CD4-positive, CD25-positive, alpha-beta regulatory T cell (primary cell): ENCODE results near the gene ARHGEF6. TPM values are rescaled to one million over a fixed set of nuclear protein-coding genes. Genes with fewer than 3 reads are reported as not detected.

Source experiments
- ATAC-seq, 2 donors: fragments of 150-1000 bp; cut with Tn5 transposase; one replicate each; pipeline ENCODE4 v1.10.0; 2021; ENCODE audit warnings: low read depth in 2 of 2, moderate number of reproducible peaks in 2 of 2, moderate library complexity in 1 of 2
- DNase-seq, 3 donors: peaks; one replicate each; pipeline versions ENCODE4 v3.0.0 to v3.0.0-alpha.2; 2012 to 2022; ENCODE audit warnings: mixed read lengths in 1 of 3
- H3K27ac ChIP-seq: one replicate; pipeline ENCODE4 v1.7.0; 2013; ENCODE audit warnings: mild to moderate bottlenecking, low read length; ENCODE audit not compliant: insufficient read depth, poor library complexity, severe bottlenecking
- H3K27me3 ChIP-seq: one replicate; pipeline ENCODE4 v1.7.0; 2013; ENCODE audit warnings: low read length; ENCODE audit not compliant: control insufficient read depth, insufficient read depth
- H3K36me3 ChIP-seq: one replicate; pipeline ENCODE4 v1.7.0; 2013; ENCODE audit warnings: mild to moderate bottlenecking, low read length, moderate library complexity; ENCODE audit not compliant: control insufficient read depth, insufficient read depth
- H3K4me1 ChIP-seq: 2 replicates; pipeline ENCODE4 v1.7.0; 2013; ENCODE audit warnings: mild to moderate bottlenecking, low read length; ENCODE audit not compliant: insufficient read depth, control insufficient read depth, poor library complexity, severe bottlenecking
- H3K4me3 ChIP-seq: one replicate; pipeline ENCODE4 v1.7.0; 2013; ENCODE audit warnings: low read depth, mild to moderate bottlenecking, low read length, moderate library complexity
- H3K9me3 ChIP-seq, 2 experiments: 1 replicate in 1 of 2; 2 replicates in 1 of 2; pipeline ENCODE4 v1.7.0; 2013; ENCODE audit warnings: low read length in 2 of 2, mild to moderate bottlenecking in 1 of 2, moderate library complexity in 1 of 2; ENCODE audit not compliant: control insufficient read depth in 2 of 2
- H3K27ac Mint-ChIP-seq, 3 donors: one replicate each; pipeline ENCODE4 v1.8.0; 2020 to 2022; ENCODE audit warnings: mild to moderate bottlenecking in 3 of 3, mixed read lengths in 3 of 3, moderate library complexity in 2 of 3
- H3K27me3 Mint-ChIP-seq: one replicate; pipeline ENCODE4 v1.8.0; 2022; ENCODE audit warnings: mild to moderate bottlenecking, mixed read lengths
- H3K36me3 Mint-ChIP-seq: one replicate; pipeline ENCODE4 v1.8.0; 2020; ENCODE audit warnings: mixed read lengths
- H3K4me1 Mint-ChIP-seq, 4 donors: one replicate each; pipeline ENCODE4 v1.8.0; 2020 to 2022; ENCODE audit warnings: mixed read lengths in 4 of 4, mild to moderate bottlenecking in 1 of 4
- H3K4me3 Mint-ChIP-seq, 4 donors: one replicate each; pipeline ENCODE4 v1.8.0; 2020 to 2022; ENCODE audit warnings: mild to moderate bottlenecking in 4 of 4, mixed read lengths in 4 of 4, moderate library complexity in 3 of 4
- H3K9me3 Mint-ChIP-seq, 7 donors: one replicate each; pipeline ENCODE4 v1.8.0; 2020 to 2022; ENCODE audit warnings: mixed read lengths in 7 of 7, mild to moderate bottlenecking in 3 of 7, moderate library complexity in 2 of 7
- polyA plus RNA-seq, 4 donors: library from polyadenylated mRNA; unstranded; fragments of 300-500 nt; fragmentation: Illumina TruSeq; gene quantifications; one replicate each; pipeline ENCODE4 v1.2.3, GENCODE V29; 2021
- total RNA-seq: library from RNA; stranded (reverse); gene quantifications from one replicate; pipeline ENCODE4 v1.2.3, GENCODE V29; 2022

ARHGEF6 gene
- total and polyA plus RNA-seq, 5 donors from 2014 or later = 83.0 to 111 (median 87.8) TPM

DNA sequence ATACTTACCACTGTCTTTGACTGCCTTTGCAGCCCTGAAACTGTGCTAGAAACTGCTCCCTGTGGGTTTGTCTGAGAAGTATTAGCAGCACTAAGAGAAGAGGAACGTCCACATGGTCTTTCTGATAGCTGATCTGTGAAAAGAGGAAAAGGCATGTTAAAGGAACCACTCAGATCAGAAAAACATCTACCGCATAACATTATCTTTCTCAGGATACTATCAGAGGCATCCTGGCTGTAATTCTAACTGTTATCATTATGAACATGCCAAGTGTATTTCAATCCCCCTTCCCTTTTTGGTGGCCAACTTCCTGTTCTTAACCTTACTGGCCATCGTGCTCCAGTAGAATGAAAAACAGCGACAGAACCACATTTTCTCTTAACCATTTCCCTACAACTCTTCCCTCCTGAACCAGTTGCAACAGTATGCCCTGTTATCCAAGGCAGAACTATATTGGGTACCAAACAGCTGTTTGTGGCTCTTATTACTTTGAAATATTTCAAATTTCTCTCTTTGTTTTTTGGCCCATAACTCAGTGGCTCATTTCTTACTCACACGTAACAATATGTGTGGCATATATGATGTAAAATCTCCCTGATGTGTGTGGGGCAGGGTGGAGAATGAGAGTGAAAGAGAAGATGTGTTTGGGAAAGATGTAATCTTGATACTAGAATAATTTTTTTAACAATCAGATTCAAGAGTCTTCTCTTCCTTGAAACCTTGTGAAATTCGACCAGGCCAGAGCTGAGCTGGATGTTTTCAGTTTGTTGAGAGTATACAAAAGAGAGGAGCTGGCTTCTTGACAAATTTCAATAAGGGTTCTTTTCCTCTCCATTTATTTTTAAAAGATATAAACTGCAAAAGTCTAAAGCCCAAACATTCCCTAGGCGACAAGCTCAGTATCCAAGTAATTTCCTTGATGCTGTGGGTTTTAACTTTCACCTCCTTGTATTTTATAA lies 35.2 kb downstream of the ARHGEF6 start:
- H3K27ac ChIP-seq = no peak overlapping the region
- no peak for ATAC-seq
- no peak overlapping the region for H3K4me3 Mint-ChIP-seq

DNA sequence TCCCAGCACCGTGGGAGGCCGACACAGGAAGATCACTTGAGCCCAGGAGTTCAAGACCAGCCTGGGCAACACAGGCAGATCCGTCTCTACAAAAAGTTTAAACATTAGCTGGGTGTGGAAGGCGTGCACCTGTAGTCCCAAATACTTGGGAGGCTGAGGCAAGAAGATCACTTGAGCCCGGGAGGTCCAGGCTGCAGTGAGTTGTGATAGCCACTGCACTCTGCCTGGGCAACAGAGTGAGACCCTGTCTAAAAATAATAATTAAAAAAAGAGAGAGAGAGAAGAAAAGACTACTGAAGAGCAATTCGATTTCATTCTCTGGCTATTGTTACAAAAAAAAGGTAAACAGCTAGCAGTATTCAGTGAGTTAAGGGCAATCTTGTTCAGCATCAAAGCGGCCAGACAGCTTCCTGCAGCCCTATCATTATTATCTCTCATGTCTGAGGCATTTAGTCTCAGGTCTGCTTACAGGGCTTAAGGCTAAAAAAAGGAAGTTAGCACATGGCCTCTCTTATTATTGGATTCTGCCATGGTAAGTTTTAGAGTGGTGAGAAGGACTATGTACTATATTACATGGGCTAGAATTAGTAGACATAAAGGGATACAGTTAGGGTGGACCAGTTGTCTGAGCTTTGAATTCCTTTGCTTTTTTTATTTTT lies 37.9 kb downstream of the ARHGEF6 start:
- Histone ChIP-seq H3K9me3 (no peaks in the 10 kb centered on the region), H3K4me1 (peaks cover 13% of the 10 kb centered on the region), H3K4me3 (no peak overlapping the region), H3K36me3 (peaks cover 43% of the 10 kb centered on the region), H3K27me3 (no peaks in the 10 kb centered on the region), H3K27ac (no peak overlapping the region)
- H3K36me3 Mint-ChIP-seq = peaks cover 33% of the 10 kb centered on the region
- peak overlapping the region in 1 of 3 donors; percentile 93 for H3K27ac Mint-ChIP-seq
- H3K27me3 Mint-ChIP-seq = no peaks in the 10 kb centered on the region
- H3K4me1 Mint-ChIP-seq = peaks cover 10 to 47% (median 42%) of the 10 kb centered on the region in 4 donors
- peak in 1 of 2 donors; percentile 34 for ATAC-seq
- no peak for DNase-seq
- no peaks in the 10 kb centered on the region for H3K9me3 Mint-ChIP-seq
- H3K4me3 Mint-ChIP-seq = no peak overlapping the region

More for the DNA sequence above, 35.2 kb downstream of the ARHGEF6 start:
- Mint-ChIP-seq H3K9me3 (no peaks in the 10 kb centered on the region), H3K36me3 (peaks cover 23% of the 10 kb centered on the region), H3K4me1 (peaks cover 5 to 67% (median 56%) of the 10 kb centered on the region in 4 donors), H3K27me3 (no peaks in the 10 kb centered on the region), H3K27ac (peak overlapping the region in 1 of 3 donors; percentile 7)
- DNase-seq = no peak
- Histone ChIP-seq H3K4me3 (no peak overlapping the region), H3K9me3 (no peaks in the 10 kb centered on the region), H3K27me3 (no peaks in the 10 kb centered on the region), H3K36me3 (peaks cover 40% of the 10 kb centered on the region), H3K4me1 (peaks cover 16% of the 10 kb centered on the region)

DNA sequence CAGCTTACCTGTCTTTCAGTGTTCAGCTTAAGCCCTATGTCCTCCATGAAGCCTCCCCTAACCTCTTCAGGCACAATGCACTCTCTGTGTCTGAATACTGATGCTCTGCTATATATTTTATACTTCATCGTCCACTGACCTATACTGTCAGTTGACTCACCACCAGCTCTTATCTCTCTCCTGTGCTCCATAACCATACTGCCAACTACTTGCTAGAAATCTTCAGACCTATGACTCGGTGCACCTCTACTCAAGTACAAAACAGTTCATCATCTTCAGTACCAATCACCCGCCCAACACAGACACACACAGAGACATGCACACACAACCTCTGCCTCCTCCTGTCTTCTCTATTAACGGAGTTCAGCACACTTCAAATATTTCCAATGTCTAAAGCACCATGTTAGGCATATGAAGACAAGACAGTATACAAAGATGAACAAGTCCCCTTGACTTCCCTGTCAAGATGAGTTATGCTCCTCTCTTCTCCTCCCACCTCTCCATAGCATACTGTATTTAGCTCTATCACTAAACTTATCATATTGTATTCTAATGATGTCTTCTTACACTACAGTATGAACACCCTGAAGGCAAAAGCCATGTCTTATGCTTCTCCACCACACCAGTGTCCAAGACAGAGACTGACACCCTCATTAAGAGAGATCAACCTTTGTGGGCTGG lies 42.5 kb downstream of the ARHGEF6 start:
- Mint-ChIP-seq H3K27me3 (no peaks in the 10 kb centered on the region), H3K4me3 (no peak overlapping the region), H3K9me3 (no peaks in the 10 kb centered on the region), H3K4me1 (peaks cover 12 to 32% (median 19%) of the 10 kb centered on the region in 4 donors), H3K27ac (peak overlapping the region in 1 of 3 donors; percentile 75), H3K36me3 (peaks cover 18% of the 10 kb centered on the region)
- Histone ChIP-seq H3K4me3 (no peak overlapping the region), H3K27me3 (no peaks in the 10 kb centered on the region), H3K9me3 (no peaks in the 10 kb centered on the region), H3K27ac (no peak overlapping the region), H3K36me3 (peaks cover 31% of the 10 kb centered on the region), H3K4me1 (peaks cover 9% of the 10 kb centered on the region)
- DNase-seq (no peak), ATAC-seq (no peak)

DNA sequence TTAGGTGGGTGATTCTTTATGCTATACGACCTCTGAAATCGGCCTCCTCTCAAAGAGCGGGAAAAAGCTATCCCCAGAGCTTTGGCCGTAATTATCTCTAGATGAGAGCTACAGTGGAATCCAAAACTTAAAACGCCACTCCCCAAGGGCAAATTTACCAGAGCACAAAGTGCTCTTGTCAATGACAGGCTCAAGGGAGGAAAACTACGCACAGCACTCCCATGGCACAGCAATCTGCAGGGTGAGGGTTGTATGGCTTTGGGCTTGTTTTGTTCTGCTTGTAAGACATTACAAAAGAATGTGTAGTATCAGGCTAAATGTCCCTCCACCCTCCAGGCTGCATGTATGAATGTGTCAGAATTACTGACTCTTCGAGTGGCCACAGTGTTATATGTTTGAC lies 44.0 kb downstream of the ARHGEF6 start:
- peaks cover 6% of the 10 kb centered on the region for H3K4me1 ChIP-seq
- no peaks in the 10 kb centered on the region for H3K27me3 ChIP-seq
- H3K36me3 Mint-ChIP-seq = peaks cover 18% of the 10 kb centered on the region
- peaks cover 28% of the 10 kb centered on the region for H3K36me3 ChIP-seq
- H3K27me3 Mint-ChIP-seq = no peaks in the 10 kb centered on the region
- DNase-seq (no peak), ATAC-seq (no peak)
- no peak overlapping the region for H3K4me3 ChIP-seq
- no peaks in the 10 kb centered on the region for H3K9me3 ChIP-seq
- no peak overlapping the region for H3K4me3 Mint-ChIP-seq
- peak overlapping the region in 1 of 3 donors; percentile 52 for H3K27ac Mint-ChIP-seq
- H3K27ac ChIP-seq = no peak overlapping the region
- H3K4me1 Mint-ChIP-seq = peaks cover 16 to 36% (median 21%) of the 10 kb centered on the region in 4 donors
- H3K9me3 Mint-ChIP-seq = no peaks in the 10 kb centered on the region

DNA sequence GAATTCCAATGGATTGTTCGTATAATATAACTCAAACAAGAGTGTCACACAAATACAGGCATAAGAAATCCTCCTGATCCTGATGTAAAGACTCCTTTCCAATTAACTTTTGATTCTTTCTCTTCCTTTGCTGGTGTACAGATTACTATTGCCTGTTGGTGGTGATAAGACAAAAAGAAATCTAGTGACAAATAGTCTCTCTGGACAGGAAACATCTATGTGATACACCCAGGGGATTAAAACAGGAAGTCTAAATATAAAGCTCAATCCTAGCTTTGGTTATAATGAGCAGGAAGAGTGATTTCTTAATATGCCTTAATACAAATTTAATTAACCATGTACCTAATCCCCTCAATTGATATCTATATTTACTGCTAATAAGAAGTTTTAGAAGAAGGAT lies 45.1 kb downstream of the ARHGEF6 start:
- ATAC-seq (no peak), DNase-seq (no peak)
- H3K9me3 Mint-ChIP-seq = no peaks in the 10 kb centered on the region
- Histone ChIP-seq H3K4me1 (peaks cover 6% of the 10 kb centered on the region), H3K27me3 (no peaks in the 10 kb centered on the region), H3K36me3 (peaks cover 29% of the 10 kb centered on the region), H3K9me3 (no peaks in the 10 kb centered on the region), H3K27ac (no peak overlapping the region), H3K4me3 (no peak overlapping the region)
- peaks cover 18 to 44% (median 26%) of the 10 kb centered on the region in 4 donors for H3K4me1 Mint-ChIP-seq
- H3K27ac Mint-ChIP-seq = peak overlapping the region in 1 of 3 donors; percentile 1
- H3K36me3 Mint-ChIP-seq = peaks cover 23% of the 10 kb centered on the region
- peak overlapping the region in 1 of 4 donors; percentile 15 for H3K4me3 Mint-ChIP-seq
- no peaks in the 10 kb centered on the region for H3K27me3 Mint-ChIP-seq

DNA sequence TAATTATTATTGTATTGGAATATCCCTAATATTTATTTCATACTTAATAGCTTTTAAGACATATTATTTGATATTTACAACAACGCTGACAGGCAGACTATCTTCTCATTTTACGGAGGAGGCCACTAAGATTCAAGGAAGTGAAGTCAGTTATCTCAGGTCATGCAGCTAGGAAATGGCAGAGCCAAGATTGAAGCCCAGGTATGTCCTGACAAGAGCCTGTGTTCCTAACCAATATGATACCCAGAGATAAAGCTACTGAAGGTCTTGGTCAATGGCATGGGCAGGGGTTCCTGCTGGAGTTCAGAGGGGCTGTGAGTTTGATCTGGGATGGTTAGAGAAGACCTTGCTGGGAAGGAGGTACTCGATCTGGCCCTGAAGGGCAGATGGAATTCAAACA lies 47.1 kb downstream of the ARHGEF6 start:
- no peak overlapping the region for H3K4me3 Mint-ChIP-seq
- DNase-seq (no peak), ATAC-seq (no peak)
- Histone ChIP-seq H3K36me3 (peaks cover 31% of the 10 kb centered on the region), H3K27me3 (no peaks in the 10 kb centered on the region), H3K27ac (no peak overlapping the region), H3K4me3 (no peak overlapping the region), H3K9me3 (no peaks in the 10 kb centered on the region), H3K4me1 (peaks cover 6% of the 10 kb centered on the region)
- H3K27ac Mint-ChIP-seq = peak overlapping the region in 1 of 3 donors; percentile 75
- peaks cover 22% of the 10 kb centered on the region for H3K36me3 Mint-ChIP-seq
- H3K27me3 Mint-ChIP-seq = no peaks in the 10 kb centered on the region
- no peaks in the 10 kb centered on the region for H3K9me3 Mint-ChIP-seq
- H3K4me1 Mint-ChIP-seq = peaks cover 15 to 47% (median 28%) of the 10 kb centered on the region in 4 donors

DNA sequence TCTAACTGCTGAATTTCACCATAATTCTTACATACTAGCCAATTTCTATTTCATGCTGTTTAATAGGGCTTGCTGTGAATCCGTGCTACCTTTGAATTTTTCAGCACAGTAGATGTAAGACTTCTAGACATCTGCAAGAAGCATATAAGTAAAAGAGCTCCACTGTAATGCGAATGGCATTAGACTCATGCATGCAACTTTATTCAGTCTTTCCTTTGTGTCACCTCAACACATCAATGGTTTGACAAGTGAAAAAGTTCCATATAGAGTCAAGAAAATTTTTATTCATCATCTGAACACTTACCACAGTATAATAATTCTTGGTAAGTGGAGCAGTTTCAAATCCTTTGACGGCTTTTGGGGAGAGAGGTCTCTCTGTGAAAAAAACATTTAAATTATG lies 48.9 kb downstream of the ARHGEF6 start:
- ATAC-seq (no peak), DNase-seq (no peak)
- Histone ChIP-seq H3K4me3 (no peak overlapping the region), H3K27me3 (no peaks in the 10 kb centered on the region), H3K27ac (no peak overlapping the region), H3K4me1 (peaks cover 17% of the 10 kb centered on the region), H3K36me3 (peaks cover 30% of the 10 kb centered on the region), H3K9me3 (no peaks in the 10 kb centered on the region)
- H3K4me1 Mint-ChIP-seq = peaks cover 17 to 57% (median 30%) of the 10 kb centered on the region in 4 donors
- H3K27ac Mint-ChIP-seq = no peak overlapping the region
- H3K36me3 Mint-ChIP-seq = peaks cover 16% of the 10 kb centered on the region
- H3K9me3 Mint-ChIP-seq = no peaks in the 10 kb centered on the region
- H3K27me3 Mint-ChIP-seq = no peaks in the 10 kb centered on the region
- H3K4me3 Mint-ChIP-seq = no peak overlapping the region
